NB4 (cell line): ENCODE results near the gene DRAP1.
"Not testable (repeated sequence)": the region's sequence is repeated elsewhere in the genome, so short reads cannot be mapped to it uniquely, and the experiment has no call there.

Source experiments
- MYC ChIP-seq: IDR thresholded peaks from 2 replicates; pipeline ENCODE4 v1.6.1; 2011; ENCODE audit warnings: low read depth, low read length
- POLR2A ChIP-seq: IDR thresholded peaks from 2 replicates; pipeline ENCODE4 v1.6.1; 2011; ENCODE audit warnings: mild to moderate bottlenecking; ENCODE audit not compliant: insufficient read length; ENCODE audit errors: extremely low read depth

GRCh38 chr11:65951641-65952040 lies 32.4 kb downstream of the DRAP1 start:
- not testable (repeated sequence) for TF ChIP-seq POLR2A, MYC
